Urothelium cell line (cell line): ENCODE results near the gene GXYLT2.

Experiments used
- DNase-seq: peaks from one replicate; pipeline ENCODE4 v3.0.0; 2011; ENCODE audit warnings: low spot score, mixed read lengths
- FAIRE-seq: peaks from 2 replicates; lab custom pipeline; 2011; peaks lifted over from hg19 to GRCh38; lab: Jason Lieb, UNC

Gene GXYLT2

GRCh38 chr3:73007992-73008712 lies 120.3 kb downstream of the GXYLT2 start:
- DNase-seq: no peak
- FAIRE-seq: no peak

- FAIRE-seq: no peak
- no peak for DNase-seq
These were observed 121.2 kb downstream of the GXYLT2 start for GRCh38 chr3:73009008-73009407.

- FAIRE-seq (no peak), DNase-seq (no peak)
These were observed 121.9 kb downstream of the GXYLT2 start for GRCh38 chr3:73009750-73010149.

- no peak for DNase-seq
- FAIRE-seq: no peak
These were observed 122.3 kb downstream of the GXYLT2 start for GRCh38 chr3:73010158-73010557.

- DNase-seq: no peak
- no peak for FAIRE-seq
These were observed 130.5 kb downstream of the GXYLT2 start for GRCh38 chr3:73018298-73018697.

GRCh38 chr3:73018790-73019441 lies 131.1 kb downstream of the GXYLT2 start:
- DNase-seq (no peak), FAIRE-seq (no peak)

- FAIRE-seq (no peak), DNase-seq (no peak)
These were observed 133.5 kb downstream of the GXYLT2 start for GRCh38 chr3:73021301-73021835.

- FAIRE-seq: no peak
These were observed 137.0 kb downstream of the GXYLT2 start for GRCh38 chr3:73024836-73025235.

GRCh38 chr3:73026111-73026759 lies 138.4 kb downstream of the GXYLT2 start:
- no peak for DNase-seq
- no peak for FAIRE-seq

More at GRCh38 chr3:73024836-73025235, 137.0 kb downstream of the GXYLT2 start:
- no peak for DNase-seq
